HG02981 (cell line): ENCODE results near the gene NUP214.
"Not testable (repeated sequence)": the region's sequence is repeated elsewhere in the genome, so short reads cannot be mapped to it uniquely, and the experiment has no call there.

Experiments used
- ATAC-seq: cut with Tn5 transposase; IDR thresholded peaks from one replicate; pipeline ENCODE4 v1.9.1; 2021; ENCODE audit warnings: mild to moderate bottlenecking, moderate library complexity; ENCODE audit not compliant: unreplicated experiment

NUP214 gene

GRCh38 chr9:131191032-131191431 is 65.6 kb downstream of the NUP214 start:
- ATAC-seq = not testable (repeated sequence)

- ATAC-seq = no peak
Measured at GRCh38 chr9:131191857-131192256, 66.5 kb downstream of the NUP214 start.

GRCh38 chr9:131193051-131193450 is 67.7 kb downstream of the NUP214 start:
- ATAC-seq = no peak

- no peak for ATAC-seq
Measured at GRCh38 chr9:131194762-131195161, 69.4 kb downstream of the NUP214 start.

- ATAC-seq = no peak
Measured at GRCh38 chr9:131197160-131197911, 72.0 kb downstream of the NUP214 start.

GRCh38 chr9:131198041-131198715 is 72.8 kb downstream of the NUP214 start:
- ATAC-seq = no peak

GRCh38 chr9:131201856-131202255 is 76.5 kb downstream of the NUP214 start:
- ATAC-seq = no peak

GRCh38 chr9:131203431-131204218 is 78.2 kb downstream of the NUP214 start:
- no peak for ATAC-seq

GRCh38 chr9:131204285-131204684 is 78.9 kb downstream of the NUP214 start:
- ATAC-seq = no peak

- no peak for ATAC-seq
Measured at GRCh38 chr9:131206495-131206894, 81.1 kb downstream of the NUP214 start.

GRCh38 chr9:131211920-131212319 is 86.5 kb downstream of the NUP214 start:
- not testable (repeated sequence) for ATAC-seq

GRCh38 chr9:131214286-131214856 is 89.0 kb downstream of the NUP214 start:
- no peak for ATAC-seq

- ATAC-seq = no peak
Measured at GRCh38 chr9:131214876-131215275, 89.5 kb downstream of the NUP214 start.

GRCh38 chr9:131216806-131217205 is 91.4 kb downstream of the NUP214 start:
- ATAC-seq = no peak

GRCh38 chr9:131217331-131218031 is 92.1 kb downstream of the NUP214 start:
- ATAC-seq = no peak

- ATAC-seq = no peak
Measured at GRCh38 chr9:131218370-131218769, 93.0 kb downstream of the NUP214 start.

GRCh38 chr9:131220485-131220884 is 95.1 kb downstream of the NUP214 start:
- no peak for ATAC-seq

- no peak for ATAC-seq
Measured at GRCh38 chr9:131222460-131222859, 97.1 kb downstream of the NUP214 start.

GRCh38 chr9:131226226-131226625 is 100.8 kb downstream of the NUP214 start:
- no peak for ATAC-seq

- no peak for ATAC-seq
Measured at GRCh38 chr9:131227112-131227958, 101.9 kb downstream of the NUP214 start.
